Vagina (tissue), 2 donors: ENCODE data around the gene CLEC18A. TPM values are rescaled to one million over a fixed set of nuclear protein-coding genes. Genes with fewer than 3 reads are reported as not detected.
"Not testable (repeated sequence)": the region's sequence is repeated elsewhere in the genome, so short reads cannot be mapped to it uniquely, and the experiment has no call there.

Experiments used
- DNase-seq, 2 donors: peaks; one replicate each; pipeline ENCODE4 v3.0.0-alpha.2; 2017; ENCODE audit errors: extremely low spot score in 2 of 2
- H3K27ac ChIP-seq: fragments of 200-600 bp; sonication (generic); one replicate; pipeline ENCODE4 v1.5.1; 2019
- H3K27me3 ChIP-seq: fragments of 200-600 bp; sonication (generic); one replicate; pipeline ENCODE4 v1.5.1; 2019
- H3K36me3 ChIP-seq, 2 donors: fragments of 200-600 bp; sonication (generic); one replicate each; pipeline ENCODE4 v1.5.1; 2017 to 2019
- H3K4me1 ChIP-seq: fragments of 200-600 bp; sonication (generic); one replicate; pipeline ENCODE4 v1.5.1; 2019
- H3K4me3 ChIP-seq, 2 donors: fragments of 200-600 bp; sonication (generic); 1 replicate in 1 of 2; 2 replicates in 1 of 2; pipeline ENCODE4 v1.5.1; 2016 to 2019
- H3K9me3 ChIP-seq: fragments of 200-600 bp; sonication (generic); one replicate; pipeline ENCODE4 v1.5.1; 2019
- CTCF ChIP-seq, 3 experiments: fragments of 450-650 bp in 2 of 3; fragments of 200-600 bp in 1 of 3; sonication (generic) in 1 of 3; IDR thresholded peaks; one replicate each; pipeline ENCODE4 v1.5.1; 2017 to 2019; ENCODE audit warnings: antibody characterized with exemption in 3 of 3, mild to moderate bottlenecking in 2 of 3, moderate library complexity in 2 of 3
- POLR2A ChIP-seq, 2 donors: fragments of 450-650 bp; IDR thresholded peaks; one replicate each; pipeline ENCODE4 v1.6.1; 2017; ENCODE audit warnings: antibody characterized with exemption in 2 of 2, mild to moderate bottlenecking in 2 of 2, moderate library complexity in 2 of 2
- POLR2AphosphoS5 ChIP-seq, 2 donors: sonication (generic); formaldehyde crosslinking; IDR thresholded peaks; one replicate each; pipeline ENCODE4 v1.9.0; 2017; ENCODE audit warnings: antibody characterized with exemption in 2 of 2, mild to moderate bottlenecking in 2 of 2, low read depth in 1 of 2; ENCODE audit not compliant: insufficient read depth in 1 of 2
- intact Hi-C: fragments of 100-400 bp; cut with DNase I; formaldehyde crosslinking; loops from one replicate; pipeline ENCODE4 v1.15.1; 2023
- total RNA-seq: library from RNA; depleted of rRNA; stranded (reverse); fragments of >200 nt; gene quantifications from one replicate; pipeline ENCODE4 v1.2.3, GENCODE V29; 2016

Gene CLEC18A
- total RNA-seq, result 1.2 TPM

- H3K27me3 ChIP-seq, DNase-seq, intact Hi-C loops, H3K36me3 ChIP-seq, H3K4me1 ChIP-seq, H3K4me3 ChIP-seq, H3K9me3 ChIP-seq, H3K27ac ChIP-seq: not testable (repeated sequence)
These were observed at the start of gene CLEC18A for GRCh38 chr16:69951017-69951671. Gene CLEC18A, plus strand, starts transcription at chr16:69951334. Its CDS starts 33 bp downstream, at chr16:69951367.

DNA sequence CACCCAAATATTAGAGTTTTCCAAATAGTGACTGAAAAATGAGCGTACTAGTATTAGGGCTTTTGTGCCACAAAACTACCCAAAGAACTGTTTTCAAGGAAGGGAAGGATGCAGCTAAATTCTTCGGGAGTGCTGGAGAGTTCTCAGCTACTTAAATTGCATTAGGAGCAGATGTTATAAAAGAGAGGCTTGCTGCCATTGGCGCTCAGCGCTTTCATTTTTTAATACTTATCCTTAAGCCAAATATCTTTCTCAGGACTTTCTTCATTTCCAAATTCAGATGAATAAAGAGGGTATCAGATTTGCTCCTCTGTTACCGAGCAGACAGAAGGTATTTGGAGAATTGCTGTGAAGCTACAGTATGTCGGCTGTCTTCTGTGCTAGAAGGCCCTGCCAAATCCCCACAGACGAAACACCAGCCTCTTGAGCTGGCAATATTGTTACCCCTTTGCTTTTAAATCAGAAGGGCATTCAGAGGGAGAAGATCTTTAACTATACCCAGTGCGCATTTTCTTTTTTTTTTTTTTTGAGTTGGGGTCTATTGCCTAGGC lies 47.2 kb upstream of the CLEC18A start:
- DNase-seq, result no peak
- peak overlapping the region; percentile 10 for H3K27ac ChIP-seq
- no peak for TF ChIP-seq CTCF (IDR thresholded peaks at IDR 0.05)
- TF ChIP-seq POLR2AphosphoS5 (IDR thresholded peaks at IDR 0.05; ENCODE audit: insufficient read depth in 1 of 2, low read depth in 1 of 2), result no peak
- no peak for TF ChIP-seq POLR2A (IDR thresholded peaks at IDR 0.05)
- H3K36me3 ChIP-seq, result peaks cover 0 to 5% of the 10 kb centered on the region in 2 donors
- no peaks in the 10 kb centered on the region for H3K27me3 ChIP-seq
- H3K4me3 ChIP-seq, result no peak overlapping the region
- intact Hi-C loops, result no loop called here
- H3K4me1 ChIP-seq, result no peaks in the 10 kb centered on the region
- H3K9me3 ChIP-seq, result no peaks in the 10 kb centered on the region

DNA sequence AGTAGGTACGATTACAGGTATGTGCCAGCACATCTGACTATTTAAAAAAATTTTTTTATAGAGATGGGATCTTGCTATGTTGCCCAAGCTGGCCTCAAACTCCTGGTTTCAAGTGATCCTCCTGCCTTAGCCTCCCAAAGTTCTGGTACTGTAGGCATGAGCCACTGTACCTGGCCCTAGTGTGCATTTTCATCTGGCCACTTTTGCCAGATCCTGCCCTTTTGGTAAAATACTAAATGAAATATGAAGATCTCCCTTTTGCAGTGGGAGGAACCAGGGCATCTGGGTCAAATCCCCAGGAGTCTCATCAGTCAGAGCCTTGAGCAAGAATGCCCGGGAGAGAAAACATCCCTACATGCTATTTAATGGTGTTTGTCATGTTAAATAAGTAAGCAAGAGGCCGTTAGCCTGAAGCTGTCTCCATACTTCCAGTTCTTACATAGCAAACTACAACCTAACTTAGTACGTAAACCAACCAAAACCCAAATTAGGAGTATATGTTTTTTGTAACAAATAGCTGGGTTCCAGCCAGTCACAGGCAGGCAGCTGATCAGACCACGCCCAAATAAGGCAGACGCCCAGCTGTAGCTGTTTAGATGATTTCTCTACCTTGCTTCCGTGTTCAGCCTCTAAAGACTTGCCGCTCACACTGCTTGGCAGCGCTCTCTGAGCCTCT lies 46.5 kb upstream of the CLEC18A start:
- Histone ChIP-seq H3K4me1 (no peaks in the 10 kb centered on the region), H3K36me3 (peaks cover 0 to 9% of the 10 kb centered on the region in 2 donors), H3K27me3 (no peaks in the 10 kb centered on the region), H3K4me3 (no peak overlapping the region), H3K9me3 (no peaks in the 10 kb centered on the region), H3K27ac (no peak overlapping the region)
- no peak for DNase-seq
- intact Hi-C loops, result no loop called here
- TF ChIP-seq POLR2AphosphoS5 (IDR thresholded peaks at IDR 0.05; ENCODE audit: insufficient read depth in 1 of 2, low read depth in 1 of 2) (no peak), CTCF (IDR thresholded peaks at IDR 0.05) (no peak), POLR2A (IDR thresholded peaks at IDR 0.05) (no peak)

GRCh38 chr16:69905171-69905555 lies 46.0 kb upstream of the CLEC18A start:
- TF ChIP-seq CTCF (IDR thresholded peaks at IDR 0.05) (no peak), POLR2A (IDR thresholded peaks at IDR 0.05) (no peak), POLR2AphosphoS5 (IDR thresholded peaks at IDR 0.05; ENCODE audit: insufficient read depth in 1 of 2, low read depth in 1 of 2) (no peak)
- Histone ChIP-seq H3K9me3 (no peaks in the 10 kb centered on the region), H3K27me3 (no peaks in the 10 kb centered on the region), H3K27ac (no peak overlapping the region), H3K36me3 (peaks cover 0 to 9% of the 10 kb centered on the region in 2 donors), H3K4me3 (no peak overlapping the region), H3K4me1 (no peaks in the 10 kb centered on the region)
- no peak for DNase-seq
- intact Hi-C loops, result no loop called here

GRCh38 chr16:69906838-69907401 lies 44.2 kb upstream of the CLEC18A start:
- H3K9me3 ChIP-seq, result no peaks in the 10 kb centered on the region
- DNase-seq, result no peak
- no peak overlapping the region for H3K27ac ChIP-seq
- H3K27me3 ChIP-seq, result no peaks in the 10 kb centered on the region
- TF ChIP-seq POLR2AphosphoS5 (IDR thresholded peaks at IDR 0.05; ENCODE audit: insufficient read depth in 1 of 2, low read depth in 1 of 2), result no peak
- H3K4me3 ChIP-seq, result no peak overlapping the region
- H3K4me1 ChIP-seq, result no peaks in the 10 kb centered on the region
- intact Hi-C loops, result no loop called here
- peaks cover 0 to 9% of the 10 kb centered on the region in 2 donors for H3K36me3 ChIP-seq
